Measurements from ENCODE around the gene RGL1. TPM values are rescaled to one million over a fixed set of nuclear protein-coding genes. Genes with fewer than 3 reads are reported as not detected.

RGL1 gene
- total RNA-seq, 1 experiment from 2014 or later: 1.3 TPM

DNA sequence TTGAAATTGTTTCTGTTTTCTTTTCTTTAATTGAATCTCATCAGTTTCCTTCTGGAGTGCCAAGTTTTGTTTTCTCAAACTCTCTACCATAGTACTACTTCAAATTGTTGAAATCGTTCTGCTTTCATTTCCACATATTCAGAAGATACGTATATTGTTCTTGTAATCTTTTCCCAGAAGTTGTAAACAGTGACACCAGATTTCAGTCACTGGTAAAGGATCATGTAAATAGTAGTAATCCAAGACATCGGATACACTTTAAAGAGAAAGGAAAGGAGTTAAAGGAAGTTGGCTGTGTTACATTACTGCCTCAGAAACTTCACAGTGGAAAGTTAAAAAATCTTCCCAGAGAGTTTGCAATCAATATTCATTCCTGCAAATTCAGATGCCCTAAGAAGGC is 67.5 kb downstream of the RGL1 start (continued):
- TF ChIP-seq, protein P1, sequence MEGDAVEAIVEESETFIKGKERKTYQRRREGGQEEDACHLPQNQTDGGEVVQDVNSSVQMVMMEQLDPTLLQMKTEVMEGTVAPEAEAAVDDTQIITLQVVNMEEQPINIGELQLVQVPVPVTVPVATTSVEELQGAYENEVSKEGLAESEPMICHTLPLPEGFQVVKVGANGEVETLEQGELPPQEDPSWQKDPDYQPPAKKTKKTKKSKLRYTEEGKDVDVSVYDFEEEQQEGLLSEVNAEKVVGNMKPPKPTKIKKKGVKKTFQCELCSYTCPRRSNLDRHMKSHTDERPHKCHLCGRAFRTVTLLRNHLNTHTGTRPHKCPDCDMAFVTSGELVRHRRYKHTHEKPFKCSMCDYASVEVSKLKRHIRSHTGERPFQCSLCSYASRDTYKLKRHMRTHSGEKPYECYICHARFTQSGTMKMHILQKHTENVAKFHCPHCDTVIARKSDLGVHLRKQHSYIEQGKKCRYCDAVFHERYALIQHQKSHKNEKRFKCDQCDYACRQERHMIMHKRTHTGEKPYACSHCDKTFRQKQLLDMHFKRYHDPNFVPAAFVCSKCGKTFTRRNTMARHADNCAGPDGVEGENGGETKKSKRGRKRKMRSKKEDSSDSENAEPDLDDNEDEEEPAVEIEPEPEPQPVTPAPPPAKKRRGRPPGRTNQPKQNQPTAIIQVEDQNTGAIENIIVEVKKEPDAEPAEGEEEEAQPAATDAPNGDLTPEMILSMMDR (IDR thresholded peaks at IDR 0.05 in 2 of 3, conservative IDR thresholded peaks at IDR 0.05 in 1 of 3; ENCODE audit: borderline replicate concordance in 1 of 3, insufficient read depth in 1 of 3, low read depth in 2 of 3, low read length in 2 of 3): no peak
- TF ChIP-seq EGR1 (IDR thresholded peaks at IDR 0.05; ENCODE audit: low read depth) (no peak), SIN3A (IDR thresholded peaks at IDR 0.05; ENCODE audit: low read depth) (no peak), CEBPB (IDR thresholded peaks at IDR 0.05; ENCODE audit: low read depth) (no peak)

DNA sequence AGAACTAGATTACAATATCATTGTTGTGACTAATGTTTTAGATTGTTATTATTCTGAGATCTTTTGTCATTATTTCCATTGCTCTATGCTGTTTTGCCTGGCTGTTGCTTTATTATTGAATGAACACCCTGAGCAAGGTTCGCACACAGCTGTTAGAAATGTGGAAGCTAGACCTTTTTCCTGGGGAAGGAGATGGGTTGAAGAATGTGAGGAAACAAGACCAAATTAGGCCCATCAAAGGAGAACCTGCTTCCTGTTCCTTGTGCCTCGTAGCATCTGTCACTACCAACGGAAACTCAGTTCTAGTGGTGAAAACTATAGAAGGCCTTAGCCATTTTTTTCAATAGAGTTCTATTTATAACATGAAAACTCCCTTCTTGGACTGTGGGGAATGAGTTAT is 68.7 kb downstream of the RGL1 start:
- DNase-seq (ENCODE audit: low read depth, low spot score) (no peak), ATAC-seq (no peak)
- Histone ChIP-seq H2AFZ (ENCODE audit: low read depth, low read length, poor library complexity, severe bottlenecking) (no peak overlapping the region), H3K27me3 (ENCODE audit: insufficient read depth, low read length) (no peaks in the 10 kb centered on the region), H4K20me1 (ENCODE audit: insufficient read depth) (no peaks in the 10 kb centered on the region), H3K4me3 (replicated peaks in 1 of 2; ENCODE audit: low read depth in 1 of 2, low read length in 2 of 2) (no peak overlapping the region), H3K4me1 (ENCODE audit: control insufficient read depth in 1 of 2, insufficient read depth in 2 of 2, low read length in 2 of 2) (peaks cover 2 to 7% of the 10 kb centered on the region in 2 experiments; a peak in 2 of 4 replicates), H3K9me3 (ENCODE audit: control insufficient read depth in 1 of 2, insufficient read depth in 1 of 2, low read depth in 1 of 2, low read length in 2 of 2) (no peaks in the 10 kb centered on the region), H3K79me2 (ENCODE audit: insufficient read depth, low read length) (no peaks in the 10 kb centered on the region), H3K36me3 (ENCODE audit: control insufficient read depth in 1 of 2, insufficient read depth in 2 of 2, low read length in 2 of 2) (no peaks in the 10 kb centered on the region), H3K9ac (ENCODE audit: low read length) (no peak overlapping the region), H3K9me2 (ENCODE audit: insufficient read depth) (no peaks in the 10 kb centered on the region), H3K4me2 (ENCODE audit: low read length) (no peak overlapping the region), H3K27ac (ENCODE audit: low read depth, low read length) (no peak overlapping the region)
- ChIA-PET CTCF (no interaction called here), POLR2A (no interaction called here), RAD21 (ENCODE audit: low non-redundant PET in 1 of 2, low total read pairs in 2 of 2, uncharacterized antibody in 2 of 2, unreplicated experiment in 2 of 2) (no interaction called here)
- intact Hi-C loops (cut with micrococcal nuclease): no loop called here
- no TSS peak for BruUV-seq (replicated peaks)
- TF ChIP-seq SP1 (IDR thresholded peaks at IDR 0.05; ENCODE audit: low read depth) (no peak), ELF1 (IDR thresholded peaks at IDR 0.05; ENCODE audit: borderline replicate concordance, low read depth) (no peak), EZH2 (IDR thresholded peaks at IDR 0.05) (no peak), EZH2phosphoT487 (IDR thresholded peaks at IDR 0.05; ENCODE audit: borderline replicate concordance) (no peak), CEBPB (IDR thresholded peaks at IDR 0.05; ENCODE audit: low read depth) (no peak), JUND (IDR thresholded peaks at IDR 0.05) (no peak), YY1 (IDR thresholded peaks at IDR 0.05; ENCODE audit: extremely low read depth, insufficient replicate concordance, low read depth, low read length) (no peak), SIN3A (IDR thresholded peaks at IDR 0.05; ENCODE audit: low read depth) (no peak), RAD21 (IDR thresholded peaks at IDR 0.05; ENCODE audit: low read depth) (no peak), ZNF274 (IDR thresholded peaks at IDR 0.05; ENCODE audit: low read depth, low read length) (no peak), TCF7L2 (IDR thresholded peaks at IDR 0.05; ENCODE audit: borderline replicate concordance, extremely low read depth, insufficient read depth, insufficient read length) (no peak), CBX3 (IDR thresholded peaks at IDR 0.05; ENCODE audit: low read depth) (no peak), POLR2AphosphoS5 (IDR thresholded peaks at IDR 0.05; ENCODE audit: low read depth, low read length) (no peak), SRF (IDR thresholded peaks at IDR 0.05; ENCODE audit: low read depth) (no peak)
- TF ChIP-seq, protein P2, sequence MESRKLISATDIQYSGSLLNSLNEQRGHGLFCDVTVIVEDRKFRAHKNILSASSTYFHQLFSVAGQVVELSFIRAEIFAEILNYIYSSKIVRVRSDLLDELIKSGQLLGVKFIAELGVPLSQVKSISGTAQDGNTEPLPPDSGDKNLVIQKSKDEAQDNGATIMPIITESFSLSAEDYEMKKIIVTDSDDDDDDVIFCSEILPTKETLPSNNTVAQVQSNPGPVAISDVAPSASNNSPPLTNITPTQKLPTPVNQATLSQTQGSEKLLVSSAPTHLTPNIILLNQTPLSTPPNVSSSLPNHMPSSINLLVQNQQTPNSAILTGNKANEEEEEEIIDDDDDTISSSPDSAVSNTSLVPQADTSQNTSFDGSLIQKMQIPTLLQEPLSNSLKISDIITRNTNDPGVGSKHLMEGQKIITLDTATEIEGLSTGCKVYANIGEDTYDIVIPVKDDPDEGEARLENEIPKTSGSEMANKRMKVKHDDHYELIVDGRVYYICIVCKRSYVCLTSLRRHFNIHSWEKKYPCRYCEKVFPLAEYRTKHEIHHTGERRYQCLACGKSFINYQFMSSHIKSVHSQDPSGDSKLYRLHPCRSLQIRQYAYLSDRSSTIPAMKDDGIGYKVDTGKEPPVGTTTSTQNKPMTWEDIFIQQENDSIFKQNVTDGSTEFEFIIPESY (IDR thresholded peaks at IDR 0.05; ENCODE audit: extremely low read depth, insufficient replicate concordance, low read length): no peak
- TF ChIP-seq, protein P3, sequence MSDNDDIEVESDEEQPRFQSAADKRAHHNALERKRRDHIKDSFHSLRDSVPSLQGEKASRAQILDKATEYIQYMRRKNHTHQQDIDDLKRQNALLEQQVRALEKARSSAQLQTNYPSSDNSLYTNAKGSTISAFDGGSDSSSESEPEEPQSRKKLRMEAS (IDR thresholded peaks at IDR 0.05): no peak
- TF ChIP-seq, protein P4, sequence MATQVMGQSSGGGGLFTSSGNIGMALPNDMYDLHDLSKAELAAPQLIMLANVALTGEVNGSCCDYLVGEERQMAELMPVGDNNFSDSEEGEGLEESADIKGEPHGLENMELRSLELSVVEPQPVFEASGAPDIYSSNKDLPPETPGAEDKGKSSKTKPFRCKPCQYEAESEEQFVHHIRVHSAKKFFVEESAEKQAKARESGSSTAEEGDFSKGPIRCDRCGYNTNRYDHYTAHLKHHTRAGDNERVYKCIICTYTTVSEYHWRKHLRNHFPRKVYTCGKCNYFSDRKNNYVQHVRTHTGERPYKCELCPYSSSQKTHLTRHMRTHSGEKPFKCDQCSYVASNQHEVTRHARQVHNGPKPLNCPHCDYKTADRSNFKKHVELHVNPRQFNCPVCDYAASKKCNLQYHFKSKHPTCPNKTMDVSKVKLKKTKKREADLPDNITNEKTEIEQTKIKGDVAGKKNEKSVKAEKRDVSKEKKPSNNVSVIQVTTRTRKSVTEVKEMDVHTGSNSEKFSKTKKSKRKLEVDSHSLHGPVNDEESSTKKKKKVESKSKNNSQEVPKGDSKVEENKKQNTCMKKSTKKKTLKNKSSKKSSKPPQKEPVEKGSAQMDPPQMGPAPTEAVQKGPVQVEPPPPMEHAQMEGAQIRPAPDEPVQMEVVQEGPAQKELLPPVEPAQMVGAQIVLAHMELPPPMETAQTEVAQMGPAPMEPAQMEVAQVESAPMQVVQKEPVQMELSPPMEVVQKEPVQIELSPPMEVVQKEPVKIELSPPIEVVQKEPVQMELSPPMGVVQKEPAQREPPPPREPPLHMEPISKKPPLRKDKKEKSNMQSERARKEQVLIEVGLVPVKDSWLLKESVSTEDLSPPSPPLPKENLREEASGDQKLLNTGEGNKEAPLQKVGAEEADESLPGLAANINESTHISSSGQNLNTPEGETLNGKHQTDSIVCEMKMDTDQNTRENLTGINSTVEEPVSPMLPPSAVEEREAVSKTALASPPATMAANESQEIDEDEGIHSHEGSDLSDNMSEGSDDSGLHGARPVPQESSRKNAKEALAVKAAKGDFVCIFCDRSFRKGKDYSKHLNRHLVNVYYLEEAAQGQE (IDR thresholded peaks at IDR 0.05; ENCODE audit: low read depth): no peak
